CD4-positive, alpha-beta T cell treated with Interferon alpha-2 for 1 hour (primary cell): Measurements from ENCODE around the gene LRRN3.

Source experiments
- DNase-seq, 2 donors: peaks; one replicate each; pipeline ENCODE4 v3.0.0-alpha.2; 2020 to 2022

Gene LRRN3

DNA sequence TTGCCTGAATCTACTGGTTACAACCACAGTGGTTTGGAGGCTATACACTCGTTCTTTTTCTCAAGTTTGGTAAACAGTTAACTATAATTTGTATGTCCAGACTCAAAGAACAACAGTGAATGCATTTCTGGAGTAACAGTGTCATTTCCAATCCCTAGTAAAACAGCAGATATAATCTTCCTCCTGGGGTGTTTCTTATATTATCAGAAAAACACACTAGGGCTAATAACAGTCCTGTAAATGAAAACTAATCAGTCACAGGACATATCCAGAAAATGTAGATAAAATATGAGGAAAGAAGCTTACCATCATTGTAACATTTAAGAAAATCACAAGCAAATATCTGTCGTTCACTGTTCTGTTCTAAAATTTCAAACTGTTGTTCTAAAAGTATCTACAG is 82.6 kb downstream of the LRRN3 start:
- no peak for DNase-seq

DNA sequence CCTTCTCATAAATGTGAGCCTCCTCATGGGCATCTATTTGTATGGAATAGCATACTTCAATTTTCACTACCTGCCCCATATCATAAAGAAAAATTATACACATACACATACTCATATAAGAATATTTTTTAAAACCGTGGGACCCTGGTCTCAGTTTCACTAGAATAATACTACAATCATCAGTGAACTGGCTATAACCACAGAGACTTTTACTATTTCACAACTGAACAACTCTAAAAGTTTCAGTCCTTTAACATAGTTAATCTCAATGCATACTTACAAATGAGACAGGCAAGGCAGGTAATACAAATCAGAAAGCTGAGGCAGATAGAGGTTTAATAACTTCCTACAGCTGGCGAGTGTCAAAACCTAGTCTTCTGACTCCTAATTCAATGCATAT is 83.1 kb downstream of the LRRN3 start:
- no peak for DNase-seq

DNA sequence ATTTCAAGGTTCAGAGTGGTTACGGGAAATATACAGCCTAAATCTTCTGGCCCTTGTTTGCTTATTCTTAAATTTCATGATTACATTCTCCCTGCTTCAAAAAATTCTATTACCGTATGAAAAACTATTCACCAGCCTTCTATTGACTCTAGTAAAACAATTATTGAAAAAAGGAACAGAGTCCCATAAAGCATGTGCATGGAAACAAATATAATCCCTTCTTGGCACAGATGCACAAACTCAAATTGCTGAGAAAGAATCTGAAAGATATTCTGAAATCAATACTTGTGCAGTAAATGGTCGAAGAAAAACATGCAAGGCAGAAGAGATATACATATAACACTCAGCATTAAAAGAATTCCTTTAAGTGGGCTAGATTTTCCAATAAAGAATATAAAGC is 83.6 kb downstream of the LRRN3 start:
- DNase-seq = no peak
